GM12878 (cell line): ENCODE measurements around the gene ATP2C2. TPM values are rescaled to one million over a fixed set of nuclear protein-coding genes. Genes with fewer than 3 reads are reported as not detected.

Experiments used
- ATAC-seq: fragments of 200-7000 bp; cut with Tn5 transposase; 3 replicates; pipeline ENCODE4 v1.9.1; 2020; ENCODE audit warnings: mild to moderate bottlenecking, moderate library complexity
- BruUV-seq: library from RNA; stranded (reverse); fragments of 400-500 nt; replicated peaks from 2 replicates; lab custom pipeline; 2021; lab: Mats Ljungman, UMichigan
- CTCF ChIA-PET: fragments of 300-600 bp; sonication (Branson Sonifier 250); formaldehyde crosslinking; extraction: SDS; loops from one replicate; lab custom pipeline; 2021; ENCODE audit warnings: inconsistent platforms; lab: Yijun Ruan, JAX
- POLR2A ChIA-PET: fragments of 350-600 bp; formaldehyde crosslinking; extraction: SDS; loops from one replicate; lab custom pipeline; 2021; ENCODE audit warnings: inconsistent platforms; lab: Charles Lee
- RAD21 ChIA-PET: fragments of 300-600 bp; sonication (Branson Sonifier 250); formaldehyde crosslinking; loops from one replicate; lab custom pipeline; 2023; ENCODE audit warnings: antibody characterized with exemption; ENCODE audit not compliant: unreplicated experiment; lab: Charles Lee
- SMC1A ChIA-PET: fragments of 300-600 bp; sonication (Branson Sonifier 250); formaldehyde crosslinking; loops from one replicate; lab custom pipeline; 2023; ENCODE audit not compliant: unreplicated experiment, uncharacterized antibody; lab: Charles Lee
- DNase-seq: peaks from one replicate; pipeline ENCODE4 v3.0.0-alpha.2; 2011; ENCODE audit warnings: low read depth, low spot score
- FAIRE-seq: peaks from 3 replicates; lab custom pipeline; 2011; peaks lifted over from hg19 to GRCh38; lab: Jason Lieb, UNC
- H2AFZ ChIP-seq: 2 replicates; pipeline ENCODE4 v1.6.0; 2011; ENCODE audit warnings: low read depth, low read length, control low read depth; ENCODE audit not compliant: control insufficient read depth
- H3K27ac ChIP-seq: 2 replicates; pipeline ENCODE4 v1.5.1; 2011; ENCODE audit warnings: control low read depth; ENCODE audit not compliant: control insufficient read depth, insufficient read depth
- H3K27me3 ChIP-seq, 2 experiments: replicated peaks in 1 of 2; 2 replicates each; pipeline versions ENCODE4 v1.6.0 to v1.6.1; 2011; ENCODE audit warnings: low read length in 1 of 2; ENCODE audit not compliant: control insufficient read depth in 2 of 2, insufficient read depth in 2 of 2
- H3K36me3 ChIP-seq, 2 experiments: 2 replicates each; pipeline ENCODE4 v1.5.1; 2011; ENCODE audit warnings: low read length in 1 of 2; ENCODE audit not compliant: control insufficient read depth in 2 of 2, insufficient read depth in 2 of 2
- H3K4me1 ChIP-seq: 2 replicates; pipeline ENCODE4 v1.6.1; 2011; ENCODE audit warnings: mild to moderate bottlenecking, low read length, moderate library complexity, mixed read lengths; ENCODE audit not compliant: control insufficient read depth, insufficient read depth
- H3K4me2 ChIP-seq: 2 replicates; pipeline ENCODE4 v1.6.0; 2011; ENCODE audit warnings: control low read depth; ENCODE audit not compliant: control insufficient read depth, insufficient read depth
- H3K4me3 ChIP-seq: fragments of 200-600 bp; sonication (generic); 2 replicates; pipeline ENCODE4 v1.5.1; 2016
- H3K79me2 ChIP-seq: 2 replicates; pipeline ENCODE4 v1.6.0; 2011; ENCODE audit warnings: low read length; ENCODE audit not compliant: control insufficient read depth, insufficient read depth
- H3K9ac ChIP-seq: 2 replicates; pipeline ENCODE4 v1.8.0; 2011; ENCODE audit warnings: low read length, control low read depth, mixed read lengths; ENCODE audit not compliant: control insufficient read depth, insufficient read depth
- H3K9me3 ChIP-seq: replicated peaks from 3 replicates; pipeline ENCODE4 v1.5.1; 2011; ENCODE audit warnings: mild to moderate bottlenecking, low read length; ENCODE audit not compliant: control insufficient read depth, insufficient read depth
- H4K20me1 ChIP-seq: 2 replicates; pipeline ENCODE4 v1.6.0; 2011; ENCODE audit not compliant: control insufficient read depth, insufficient read depth
- CEBPB ChIP-seq, 2 experiments: fragments of 150-350 bp in 1 of 2; IDR thresholded peaks; 2 replicates each; pipeline ENCODE4 v1.6.1; 2012 to 2014; ENCODE audit warnings: low read depth in 2 of 2, low read length in 2 of 2, borderline replicate concordance in 1 of 2, inconsistent platforms in 1 of 2
- EP300 ChIP-seq, 2 experiments: fragments of 150-350 bp in 1 of 2; IDR thresholded peaks; 2 replicates each; pipeline ENCODE4 v1.6.1; 2011 to 2012; ENCODE audit warnings: low read depth in 2 of 2, low read length in 2 of 2, borderline replicate concordance in 1 of 2, improper control_type of control experiment in 1 of 2, inconsistent platforms in 1 of 2; ENCODE audit not compliant: control insufficient read depth in 1 of 2
- MEF2B ChIP-seq: fragments of 450-650 bp; IDR thresholded peaks from 2 replicates; pipeline ENCODE4 v1.6.1; 2018; ENCODE audit warnings: mild to moderate bottlenecking, moderate library complexity; ENCODE audit not compliant: partially characterized antibody, poor library complexity, severe bottlenecking
- MTA2 ChIP-seq: fragments of 450-650 bp; IDR thresholded peaks from 2 replicates; pipeline ENCODE4 v1.6.1; 2016; ENCODE audit warnings: low read depth, mild to moderate bottlenecking, moderate library complexity
- PAX8 ChIP-seq: fragments of 450-650 bp; IDR thresholded peaks from 2 replicates; pipeline ENCODE4 v1.6.1; 2017; ENCODE audit warnings: mild to moderate bottlenecking, moderate library complexity
- RAD21 ChIP-seq: IDR thresholded peaks from 2 replicates; pipeline ENCODE4 v1.6.1; 2011; ENCODE audit warnings: mild to moderate bottlenecking, low read depth, low read length, moderate library complexity; ENCODE audit not compliant: insufficient read depth
- RCOR1 ChIP-seq: conservative IDR thresholded peaks from 2 replicates; pipeline ENCODE4 v1.6.1; 2012; ENCODE audit warnings: low read depth, low read length, improper control_type of control experiment
- SMARCA5 ChIP-seq: fragments of 450-650 bp; IDR thresholded peaks from 2 replicates; pipeline ENCODE4 v1.6.1; 2017; ENCODE audit warnings: mild to moderate bottlenecking
- TAF1 ChIP-seq: IDR thresholded peaks from 2 replicates; pipeline ENCODE4 v1.6.1; 2011; ENCODE audit warnings: mild to moderate bottlenecking, low read depth, low read length, borderline replicate concordance
- TCF12 ChIP-seq: IDR thresholded peaks from 2 replicates; pipeline ENCODE4 v1.6.1; 2011; ENCODE audit warnings: low read depth, mild to moderate bottlenecking, low read length
- ZNF384 ChIP-seq: IDR thresholded peaks from 2 replicates; pipeline ENCODE4 v1.6.1; 2012; ENCODE audit warnings: low read depth, mild to moderate bottlenecking, low read length, improper control_type of control experiment, borderline replicate concordance
- WGBS: methylation state at CpG from one replicate; pipeline ENCODE4 v1.1.6; 2016; ENCODE audit warnings: low lambda C conversion rate; ENCODE audit not compliant: insufficient replicate concordance, insufficient coverage; ENCODE audit errors: missing lambda C conversion rate; 5-methylcytosine and 5-hydroxymethylcytosine counted together
- in situ Hi-C: fragments of 300-500 bp; cut with MboI; formaldehyde crosslinking; loops from 9 replicates; pipeline ENCODE4 v1.14.3; 2018; ENCODE audit warnings: mixed read lengths
- intact Hi-C: fragments of 100-400 bp; cut with micrococcal nuclease; formaldehyde crosslinking; loops from one replicate; pipeline ENCODE4 v1.14.2; 2022; ENCODE audit not compliant: unreplicated experiment
- polyA plus RNA-seq, 11 experiments: library from polyadenylated mRNA; depleted of rRNA in 4 of 11; unstranded in 6 of 11; stranded (reverse) in 5 of 11; fragments of >200 nt; fragmentation: Nextera tagmentation in 4 of 11; fragmentation: Illumina TruSeq in 1 of 11; extraction: Ambion mirVana in 4 of 11; extraction: Trizol in 1 of 11; gene quantifications; 1 replicate in 1 of 11; 2 replicates in 10 of 11; pipeline versions ENCODE4 v1.2.1 to v1.2.3, GENCODE V29; 2011 to 2016; ENCODE audit warnings: inconsistent platforms in 2 of 11, missing spikeins in 2 of 11, low read depth in 1 of 11
- total RNA-seq, 4 experiments: library from RNA; depleted of rRNA in 3 of 4; stranded (reverse); fragments of >200 nt in 3 of 4; fragmentation: Illumina TruSeq in 1 of 4; extraction: Trizol in 1 of 4; gene quantifications; 2 replicates each; pipeline versions ENCODE4 v1.2.1 to v1.2.3, GENCODE V29; 2013 to 2021
- TF ChIP-seq, protein P1 (sequence below): fragments of 450-650 bp; IDR thresholded peaks from 2 replicates; pipeline ENCODE4 v1.6.1; 2017; ENCODE audit warnings: borderline replicate concordance
- TF ChIP-seq, protein P2 (sequence below): IDR thresholded peaks from 2 replicates; pipeline ENCODE4 v1.6.1; 2012; ENCODE audit warnings: low read depth, low read length, improper control_type of control experiment
- TF ChIP-seq, protein P3 (sequence below): fragments of 450-650 bp; IDR thresholded peaks from 2 replicates; pipeline ENCODE4 v1.6.1; 2017; ENCODE audit warnings: mild to moderate bottlenecking
- TF ChIP-seq, protein P4 (sequence below): fragments of 450-650 bp; IDR thresholded peaks from 2 replicates; pipeline ENCODE4 v1.6.1; 2018; ENCODE audit warnings: borderline replicate concordance, mild to moderate bottlenecking; ENCODE audit not compliant: partially characterized antibody

ATP2C2 gene
- total and polyA plus RNA-seq, 10 of the 15 experiments (the other 5 are each of a cell fraction or from before 2014, with no cell fraction given), result 0.05 to 0.19 TPM; not detected in 8

DNA sequence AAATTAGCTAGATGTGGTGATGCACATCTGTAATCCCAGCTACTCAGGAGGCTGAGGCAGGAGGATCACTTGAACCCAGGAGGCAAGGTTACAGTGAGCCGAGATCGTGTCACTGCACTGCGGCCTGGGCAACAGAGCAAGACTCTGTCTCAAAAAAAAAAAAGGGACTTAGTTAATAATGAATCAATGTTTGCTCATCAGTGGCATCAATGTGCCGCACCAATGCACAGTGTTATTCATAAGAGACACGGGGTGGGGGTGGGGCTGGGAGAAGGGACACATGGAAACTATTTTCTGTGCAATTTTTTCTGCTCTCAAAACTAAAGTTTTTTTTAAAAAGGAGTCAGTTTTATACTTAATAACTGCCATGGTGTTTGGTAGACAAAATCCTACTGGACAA is 6.8 kb upstream of the ATP2C2 start (continued):
- TF ChIP-seq, protein P1, sequence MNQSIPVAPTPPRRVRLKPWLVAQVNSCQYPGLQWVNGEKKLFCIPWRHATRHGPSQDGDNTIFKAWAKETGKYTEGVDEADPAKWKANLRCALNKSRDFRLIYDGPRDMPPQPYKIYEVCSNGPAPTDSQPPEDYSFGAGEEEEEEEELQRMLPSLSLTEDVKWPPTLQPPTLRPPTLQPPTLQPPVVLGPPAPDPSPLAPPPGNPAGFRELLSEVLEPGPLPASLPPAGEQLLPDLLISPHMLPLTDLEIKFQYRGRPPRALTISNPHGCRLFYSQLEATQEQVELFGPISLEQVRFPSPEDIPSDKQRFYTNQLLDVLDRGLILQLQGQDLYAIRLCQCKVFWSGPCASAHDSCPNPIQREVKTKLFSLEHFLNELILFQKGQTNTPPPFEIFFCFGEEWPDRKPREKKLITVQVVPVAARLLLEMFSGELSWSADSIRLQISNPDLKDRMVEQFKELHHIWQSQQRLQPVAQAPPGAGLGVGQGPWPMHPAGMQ, result no peak

DNA sequence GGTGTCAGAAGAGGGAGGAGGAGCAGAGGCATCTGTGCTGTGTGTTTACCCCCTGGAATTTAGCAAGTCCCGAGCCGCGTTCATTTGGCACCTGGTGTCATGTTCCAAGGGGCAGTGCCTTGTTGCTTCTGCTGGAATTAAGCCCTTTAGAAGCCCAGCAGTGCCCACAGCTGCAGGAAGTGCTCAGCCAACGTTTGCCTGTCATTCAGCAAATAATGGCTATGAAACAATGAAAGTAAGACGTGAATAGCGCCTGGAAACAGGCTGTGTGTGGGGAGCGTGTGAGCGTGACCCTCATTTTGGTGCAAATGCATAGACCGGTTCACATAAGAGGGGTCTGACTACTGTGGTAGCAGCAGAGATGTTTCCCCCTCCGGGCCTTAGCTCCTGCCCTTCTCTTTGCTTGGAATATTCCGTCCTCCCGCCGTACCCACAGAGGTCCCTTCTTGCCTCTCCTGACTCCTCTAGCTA is 5.8 kb upstream of the ATP2C2 start:
- no peak overlapping the region for H3K27ac ChIP-seq
- no peak overlapping the region for H3K4me2 ChIP-seq
- BruUV-seq, result no TSS peak
- in situ Hi-C loops (no loop called here), intact Hi-C loops (no loop called here)
- H3K79me2 ChIP-seq, result no peaks in the 10 kb centered on the region
- 43% methylated on average over 13 of the region's 13 CpGs for WGBS
- SMC1A ChIA-PET, result no interaction called here
- H2AFZ ChIP-seq, result no peak overlapping the region
- H3K9ac ChIP-seq, result no peak overlapping the region
- RAD21 ChIA-PET, result no interaction called here
- no peaks in the 10 kb centered on the region for H3K4me1 ChIP-seq
- no peaks in the 10 kb centered on the region for H3K36me3 ChIP-seq
- H3K9me3 ChIP-seq, result no peaks in the 10 kb centered on the region; the same call in 2 of the 3 replicates
- H3K4me3 ChIP-seq, result no peak overlapping the region
- POLR2A ChIA-PET, result interaction anchor here (0.5 kb wide), 1 partner anchor 395 kb away, joined by 3 read pairs; no protein-coding TSS in a partner anchor
- H3K27me3 ChIP-seq, result peaks cover 0 to 4% of the 10 kb centered on the region in 2 experiments; a peak in 1 of 4 replicates
- FAIRE-seq (no peak), DNase-seq (no peak), ATAC-seq (no peak)
- H4K20me1 ChIP-seq, result no peaks in the 10 kb centered on the region
- CTCF ChIA-PET, result no interaction called here
- TF ChIP-seq MEF2B (no peak), CEBPB (IDR thresholded peaks at IDR 0.05; ENCODE audit: borderline replicate concordance in 1 of 2, low read depth in 2 of 2, low read length in 2 of 2) (no peak), TAF1 (no peak), PAX8 (no peak), MTA2 (no peak), RAD21 (no peak), EP300 (IDR thresholded peaks at IDR 0.05; ENCODE audit: borderline replicate concordance in 1 of 2, control insufficient read depth in 1 of 2, low read depth in 2 of 2, low read length in 2 of 2) (no peak), TCF12 (no peak), RCOR1 (no peak), SMARCA5 (no peak), ZNF384 (no peak)
- TF ChIP-seq, protein P2, sequence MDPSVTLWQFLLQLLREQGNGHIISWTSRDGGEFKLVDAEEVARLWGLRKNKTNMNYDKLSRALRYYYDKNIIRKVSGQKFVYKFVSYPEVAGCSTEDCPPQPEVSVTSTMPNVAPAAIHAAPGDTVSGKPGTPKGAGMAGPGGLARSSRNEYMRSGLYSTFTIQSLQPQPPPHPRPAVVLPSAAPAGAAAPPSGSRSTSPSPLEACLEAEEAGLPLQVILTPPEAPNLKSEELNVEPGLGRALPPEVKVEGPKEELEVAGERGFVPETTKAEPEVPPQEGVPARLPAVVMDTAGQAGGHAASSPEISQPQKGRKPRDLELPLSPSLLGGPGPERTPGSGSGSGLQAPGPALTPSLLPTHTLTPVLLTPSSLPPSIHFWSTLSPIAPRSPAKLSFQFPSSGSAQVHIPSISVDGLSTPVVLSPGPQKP, result no peak
- TF ChIP-seq, protein P3, sequence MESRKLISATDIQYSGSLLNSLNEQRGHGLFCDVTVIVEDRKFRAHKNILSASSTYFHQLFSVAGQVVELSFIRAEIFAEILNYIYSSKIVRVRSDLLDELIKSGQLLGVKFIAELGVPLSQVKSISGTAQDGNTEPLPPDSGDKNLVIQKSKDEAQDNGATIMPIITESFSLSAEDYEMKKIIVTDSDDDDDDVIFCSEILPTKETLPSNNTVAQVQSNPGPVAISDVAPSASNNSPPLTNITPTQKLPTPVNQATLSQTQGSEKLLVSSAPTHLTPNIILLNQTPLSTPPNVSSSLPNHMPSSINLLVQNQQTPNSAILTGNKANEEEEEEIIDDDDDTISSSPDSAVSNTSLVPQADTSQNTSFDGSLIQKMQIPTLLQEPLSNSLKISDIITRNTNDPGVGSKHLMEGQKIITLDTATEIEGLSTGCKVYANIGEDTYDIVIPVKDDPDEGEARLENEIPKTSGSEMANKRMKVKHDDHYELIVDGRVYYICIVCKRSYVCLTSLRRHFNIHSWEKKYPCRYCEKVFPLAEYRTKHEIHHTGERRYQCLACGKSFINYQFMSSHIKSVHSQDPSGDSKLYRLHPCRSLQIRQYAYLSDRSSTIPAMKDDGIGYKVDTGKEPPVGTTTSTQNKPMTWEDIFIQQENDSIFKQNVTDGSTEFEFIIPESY, result no peak
- TF ChIP-seq, protein P4, sequence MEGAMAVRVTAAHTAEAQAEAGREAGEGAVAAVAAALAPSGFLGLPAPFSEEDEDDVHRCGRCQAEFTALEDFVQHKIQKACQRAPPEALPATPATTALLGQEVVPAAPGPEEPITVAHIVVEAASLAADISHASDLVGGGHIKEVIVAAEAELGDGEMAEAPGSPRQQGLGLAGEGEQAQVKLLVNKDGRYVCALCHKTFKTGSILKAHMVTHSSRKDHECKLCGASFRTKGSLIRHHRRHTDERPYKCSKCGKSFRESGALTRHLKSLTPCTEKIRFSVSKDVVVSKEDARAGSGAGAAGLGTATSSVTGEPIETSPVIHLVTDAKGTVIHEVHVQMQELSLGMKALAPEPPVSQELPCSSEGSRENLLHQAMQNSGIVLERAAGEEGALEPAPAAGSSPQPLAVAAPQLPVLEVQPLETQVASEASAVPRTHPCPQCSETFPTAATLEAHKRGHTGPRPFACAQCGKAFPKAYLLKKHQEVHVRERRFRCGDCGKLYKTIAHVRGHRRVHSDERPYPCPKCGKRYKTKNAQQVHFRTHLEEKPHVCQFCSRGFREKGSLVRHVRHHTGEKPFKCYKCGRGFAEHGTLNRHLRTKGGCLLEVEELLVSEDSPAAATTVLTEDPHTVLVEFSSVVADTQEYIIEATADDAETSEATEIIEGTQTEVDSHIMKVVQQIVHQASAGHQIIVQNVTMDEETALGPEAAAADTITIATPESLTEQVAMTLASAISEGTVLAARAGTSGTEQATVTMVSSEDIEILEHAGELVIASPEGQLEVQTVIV, result no peak
